Heart left ventricle (tissue), 13 donors: ENCODE data around the gene MYOM1.

Experiments
- POLR2A ChIP-seq, 2 donors: fragments of 450-650 bp; IDR thresholded peaks; one replicate each; pipeline ENCODE4 v1.6.1; 2017; ENCODE audit warnings: antibody characterized with exemption in 2 of 2, mild to moderate bottlenecking in 2 of 2, moderate library complexity in 2 of 2
- TF ChIP-seq, protein P1 (sequence below), 12 donors: fragments of 200-600 bp; sonication (generic) in 4 of 12; IDR thresholded peaks; one replicate each; pipeline versions ENCODE4 v1.5.0 to v1.8.0; 2018 to 2022; ENCODE audit warnings: antibody characterized with exemption in 12 of 12, mild to moderate bottlenecking in 5 of 12
- donor health status: ischemic (EF 13 %, LVEDD 7.1; RV severe dilation, severe dysfunction).
- donor health status: DM: no; HTN: yes; CAD: no.
- donor health status: DM: no; HTN: no; CAD: no.
- donor health status: ischemic (EF 25% LVEDD 6.9; RV normal size, moderate dysfunction).
- donor health status: ischemic (EF 25% LVEDD 5.7; RV mildly dilated, moderate dysfunction).
- donor health status: ischemic (EF 35%, LVEDD 5.7; RV mildly dilated, moderate dysfunction).
- donor health status: nonischemic (EF 11% LVEDD 7.7; RV severe dilation, severe dysfunction).
- donor health status: DM: yes; HTN: yes; CAD: no.
- donor health status: PGD.
- donor health status: ischemic (EF 29% LVEDD 5.4; RV normal size, mild dysfunction).
- donor health status: nonischemic (EF 23%, LVEDD 6.1; RV moderate dilation, normal function).

DNA sequence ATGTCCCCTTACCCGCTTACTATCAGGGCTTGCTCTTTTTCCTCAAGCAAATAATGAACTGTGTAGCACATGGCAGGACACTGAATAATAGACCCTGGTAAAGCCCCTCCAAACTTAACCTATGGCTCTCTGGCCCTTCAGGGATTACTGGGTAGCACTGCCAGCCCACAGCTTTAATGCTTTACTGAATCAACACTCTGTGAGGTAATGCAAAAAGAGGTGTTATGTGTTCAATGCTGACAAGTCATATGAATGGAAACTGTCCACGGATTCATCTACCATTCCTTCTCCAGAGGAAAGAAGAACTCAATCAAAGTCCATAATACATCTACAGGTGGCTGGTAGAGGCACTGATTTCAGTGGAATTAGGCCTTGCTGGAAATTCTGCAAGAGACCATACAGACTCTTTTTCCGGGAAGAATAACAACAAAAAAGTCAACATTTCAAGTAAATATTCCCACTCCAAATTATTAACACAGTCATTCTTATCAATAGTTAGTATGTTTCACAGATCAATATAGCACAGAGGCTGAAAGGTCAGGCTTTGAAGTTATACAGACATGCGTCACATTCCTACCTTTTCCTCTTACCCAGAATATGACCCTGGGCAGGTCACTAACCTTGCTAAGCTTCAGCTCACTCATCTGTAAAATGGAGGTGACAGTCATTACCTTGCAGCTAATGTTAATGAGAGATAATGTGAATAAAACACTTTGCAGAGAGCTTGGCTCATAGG, 13.8 kb upstream of the MYOM1 start:
- TF ChIP-seq, protein P1, sequence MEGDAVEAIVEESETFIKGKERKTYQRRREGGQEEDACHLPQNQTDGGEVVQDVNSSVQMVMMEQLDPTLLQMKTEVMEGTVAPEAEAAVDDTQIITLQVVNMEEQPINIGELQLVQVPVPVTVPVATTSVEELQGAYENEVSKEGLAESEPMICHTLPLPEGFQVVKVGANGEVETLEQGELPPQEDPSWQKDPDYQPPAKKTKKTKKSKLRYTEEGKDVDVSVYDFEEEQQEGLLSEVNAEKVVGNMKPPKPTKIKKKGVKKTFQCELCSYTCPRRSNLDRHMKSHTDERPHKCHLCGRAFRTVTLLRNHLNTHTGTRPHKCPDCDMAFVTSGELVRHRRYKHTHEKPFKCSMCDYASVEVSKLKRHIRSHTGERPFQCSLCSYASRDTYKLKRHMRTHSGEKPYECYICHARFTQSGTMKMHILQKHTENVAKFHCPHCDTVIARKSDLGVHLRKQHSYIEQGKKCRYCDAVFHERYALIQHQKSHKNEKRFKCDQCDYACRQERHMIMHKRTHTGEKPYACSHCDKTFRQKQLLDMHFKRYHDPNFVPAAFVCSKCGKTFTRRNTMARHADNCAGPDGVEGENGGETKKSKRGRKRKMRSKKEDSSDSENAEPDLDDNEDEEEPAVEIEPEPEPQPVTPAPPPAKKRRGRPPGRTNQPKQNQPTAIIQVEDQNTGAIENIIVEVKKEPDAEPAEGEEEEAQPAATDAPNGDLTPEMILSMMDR (IDR thresholded peaks at IDR 0.05): no peak
- TF ChIP-seq POLR2A (IDR thresholded peaks at IDR 0.05): no peak
